ENCODE measurements around the gene ST6GAL1.

DNA sequence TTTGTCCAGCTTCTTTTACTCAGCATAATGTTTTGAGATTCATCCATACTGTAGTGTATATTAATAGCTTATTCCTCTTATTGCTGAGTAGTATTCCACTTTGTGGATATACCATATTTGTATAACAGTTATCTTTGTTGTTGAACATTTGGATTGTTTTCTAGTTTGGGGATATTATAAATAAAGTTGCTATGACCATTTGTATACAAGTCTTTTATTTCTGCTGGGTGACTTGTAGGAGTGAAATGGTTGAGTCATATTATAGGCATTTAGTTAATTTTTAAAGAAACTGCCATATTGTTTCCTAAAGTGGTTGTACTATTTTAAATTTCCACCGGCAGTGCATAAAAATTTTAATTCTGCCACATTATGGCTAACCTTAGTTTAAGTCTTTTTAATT, 155.6 kb downstream of the ST6GAL1 start:
- TF ChIP-seq, protein P1, sequence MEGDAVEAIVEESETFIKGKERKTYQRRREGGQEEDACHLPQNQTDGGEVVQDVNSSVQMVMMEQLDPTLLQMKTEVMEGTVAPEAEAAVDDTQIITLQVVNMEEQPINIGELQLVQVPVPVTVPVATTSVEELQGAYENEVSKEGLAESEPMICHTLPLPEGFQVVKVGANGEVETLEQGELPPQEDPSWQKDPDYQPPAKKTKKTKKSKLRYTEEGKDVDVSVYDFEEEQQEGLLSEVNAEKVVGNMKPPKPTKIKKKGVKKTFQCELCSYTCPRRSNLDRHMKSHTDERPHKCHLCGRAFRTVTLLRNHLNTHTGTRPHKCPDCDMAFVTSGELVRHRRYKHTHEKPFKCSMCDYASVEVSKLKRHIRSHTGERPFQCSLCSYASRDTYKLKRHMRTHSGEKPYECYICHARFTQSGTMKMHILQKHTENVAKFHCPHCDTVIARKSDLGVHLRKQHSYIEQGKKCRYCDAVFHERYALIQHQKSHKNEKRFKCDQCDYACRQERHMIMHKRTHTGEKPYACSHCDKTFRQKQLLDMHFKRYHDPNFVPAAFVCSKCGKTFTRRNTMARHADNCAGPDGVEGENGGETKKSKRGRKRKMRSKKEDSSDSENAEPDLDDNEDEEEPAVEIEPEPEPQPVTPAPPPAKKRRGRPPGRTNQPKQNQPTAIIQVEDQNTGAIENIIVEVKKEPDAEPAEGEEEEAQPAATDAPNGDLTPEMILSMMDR (IDR thresholded peaks at IDR 0.05 in 4 of 5, conservative IDR thresholded peaks at IDR 0.05 in 1 of 5): no peak
- no peak for TF ChIP-seq POLR2A (IDR thresholded peaks at IDR 0.05)

Measured in gastrocnemius medialis (tissue), 4 donors.